Stimulated activated naive B cell treated with anti-CD40 and anti-IgM and Interleukin-4, amounts not matched to agents 10 μg/mL and 1 μg/mL and 100 μg/mL, for 72 hours (primary cell): ENCODE results near the gene TNNI3.

Experiments used
- ATAC-seq, 2 donors: fragments of 150-1000 bp; cut with Tn5 transposase; replicated peaks; 2 replicates each; pipeline ENCODE4 v1.10.0; 2021; ENCODE audit warnings: moderate library complexity in 1 of 2
- DNase-seq: peaks from one replicate; pipeline ENCODE4 v3.0.0; 2021
- H3K27ac Mint-ChIP-seq: one replicate; pipeline ENCODE4 v1.8.0; 2022; ENCODE audit warnings: mild to moderate bottlenecking, mixed read lengths
- H3K27me3 Mint-ChIP-seq, 2 donors: one replicate each; pipeline ENCODE4 v1.8.0; 2022; ENCODE audit warnings: mixed read lengths in 2 of 2
- H3K36me3 Mint-ChIP-seq, 2 donors: one replicate each; pipeline ENCODE4 v1.8.0; 2022; ENCODE audit warnings: mixed read lengths in 2 of 2, mild to moderate bottlenecking in 1 of 2
- H3K4me1 Mint-ChIP-seq, 2 donors: one replicate each; pipeline ENCODE4 v1.8.0; 2022; ENCODE audit warnings: mixed read lengths in 2 of 2, mild to moderate bottlenecking in 1 of 2
- H3K4me3 Mint-ChIP-seq, 2 donors: one replicate each; pipeline ENCODE4 v1.8.0; 2022; ENCODE audit warnings: mild to moderate bottlenecking in 2 of 2, mixed read lengths in 2 of 2, moderate library complexity in 1 of 2
- H3K9me3 Mint-ChIP-seq, 2 donors: one replicate each; pipeline ENCODE4 v1.8.0; 2022; ENCODE audit warnings: mixed read lengths in 2 of 2, mild to moderate bottlenecking in 1 of 2

TNNI3 gene

DNA sequence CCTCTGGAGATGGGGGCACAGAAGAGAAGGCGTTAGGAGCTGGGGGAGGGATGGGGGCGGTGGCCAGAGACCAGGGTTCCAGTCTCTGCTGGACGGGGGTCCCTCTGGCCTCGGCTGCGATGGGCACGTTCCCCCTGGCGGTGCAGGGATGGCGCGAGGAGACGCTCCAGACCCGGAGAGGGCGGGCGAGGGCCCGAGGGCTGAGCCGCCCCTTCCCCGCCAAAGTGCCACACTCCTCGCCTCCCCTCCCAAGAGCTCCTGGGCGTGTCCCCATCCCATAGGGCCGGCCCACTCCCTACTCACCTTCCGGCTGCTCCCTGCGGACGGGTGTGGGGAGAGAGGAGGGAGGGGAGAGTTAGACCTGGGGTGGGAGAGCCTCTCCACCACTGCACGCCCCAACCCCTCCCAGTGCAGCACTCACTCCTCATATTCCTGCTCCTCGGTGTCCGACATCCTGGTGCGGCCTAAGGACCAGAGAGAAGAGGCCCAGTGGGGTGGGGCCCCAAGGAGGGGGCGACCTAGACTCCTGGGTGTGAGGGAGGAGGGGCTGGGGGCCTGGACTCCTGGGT is 10.7 kb downstream of the TNNI3 start:
- H3K27me3 Mint-ChIP-seq, result peaks cover 52 to 73% of the 10 kb centered on the region in 2 donors
- ATAC-seq (no peak), DNase-seq (no peak)
- H3K4me3 Mint-ChIP-seq, result no peak overlapping the region
- H3K27ac Mint-ChIP-seq, result no peak overlapping the region
- H3K9me3 Mint-ChIP-seq, result peaks cover 4 to 5% of the 10 kb centered on the region in 2 donors
- peaks cover under 1 to 4% of the 10 kb centered on the region in 2 donors for H3K36me3 Mint-ChIP-seq
- H3K4me1 Mint-ChIP-seq, result peaks cover 9 to 18% of the 10 kb centered on the region in 2 donors

DNA sequence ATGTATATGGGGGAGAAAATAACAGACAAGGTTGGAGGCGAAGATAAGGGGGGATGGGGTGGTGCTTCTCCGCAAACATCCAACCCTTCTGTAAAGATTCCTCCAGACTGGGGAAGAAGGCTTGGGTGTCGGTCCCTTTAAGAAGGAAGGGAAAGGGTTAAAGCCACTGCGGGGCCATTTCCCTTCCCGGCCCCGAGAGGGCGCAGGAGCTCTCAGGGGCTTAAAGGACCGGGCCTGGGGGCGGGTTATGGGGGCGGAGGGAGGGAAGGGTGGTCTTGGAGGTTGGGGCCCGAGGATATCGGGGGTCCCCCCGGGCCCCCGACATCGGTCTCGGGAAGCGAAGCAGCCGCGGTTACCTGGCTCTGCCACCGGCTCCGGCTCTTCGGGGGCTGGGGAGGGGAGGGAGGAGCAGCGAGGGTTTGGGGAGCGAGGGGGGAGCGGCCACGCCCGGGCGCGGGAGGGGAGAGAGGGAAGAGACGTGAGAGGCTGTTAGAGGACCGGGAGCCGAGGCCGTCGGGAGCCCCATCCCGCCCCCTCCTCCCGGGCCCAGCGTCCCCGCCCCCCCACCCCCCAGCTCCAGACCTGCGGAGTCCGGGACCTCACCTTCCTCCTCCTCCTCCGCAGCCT is 11.3 kb downstream of the TNNI3 start:
- Mint-ChIP-seq H3K9me3 (no peaks in the 10 kb centered on the region), H3K27me3 (peaks cover 53 to 79% of the 10 kb centered on the region in 2 donors), H3K4me3 (peak overlapping the region in 1 of 2 donors; percentile 24), H3K4me1 (peaks cover 10 to 20% of the 10 kb centered on the region in 2 donors), H3K27ac (no peak overlapping the region), H3K36me3 (peaks cover 0 to 3% of the 10 kb centered on the region in 2 donors)
- DNase-seq (no peak), ATAC-seq (no peak)

DNA sequence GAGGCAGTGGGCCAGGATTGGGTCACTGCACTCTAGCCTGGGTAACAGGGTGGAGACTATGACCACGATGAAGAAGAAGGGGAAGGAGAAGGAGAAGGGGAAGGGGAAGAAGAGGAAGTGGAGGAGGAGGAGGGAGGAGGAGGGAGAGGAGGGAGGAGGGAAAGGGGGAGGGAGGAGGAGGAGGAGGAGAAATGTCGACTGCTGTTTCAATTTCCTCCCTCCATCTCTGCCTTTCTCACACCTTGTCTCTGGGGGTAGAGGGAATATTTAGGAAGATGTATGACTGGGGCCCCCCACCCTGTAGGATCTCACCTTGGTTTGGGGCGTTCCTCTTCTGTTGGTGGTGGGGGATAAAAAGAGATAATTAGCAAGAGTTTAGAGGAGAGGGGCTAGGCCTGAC is 12.3 kb downstream of the TNNI3 start:
- no peak for ATAC-seq
- peak overlapping the region in 1 of 2 donors; percentile 29 for H3K4me3 Mint-ChIP-seq
- H3K27me3 Mint-ChIP-seq, result peaks cover 55 to 82% of the 10 kb centered on the region in 2 donors
- peaks cover 0 to 3% of the 10 kb centered on the region in 2 donors for H3K36me3 Mint-ChIP-seq
- no peak for DNase-seq
- no peaks in the 10 kb centered on the region for H3K9me3 Mint-ChIP-seq
- peaks cover 12 to 24% of the 10 kb centered on the region in 2 donors for H3K4me1 Mint-ChIP-seq
- no peak overlapping the region for H3K27ac Mint-ChIP-seq

DNA sequence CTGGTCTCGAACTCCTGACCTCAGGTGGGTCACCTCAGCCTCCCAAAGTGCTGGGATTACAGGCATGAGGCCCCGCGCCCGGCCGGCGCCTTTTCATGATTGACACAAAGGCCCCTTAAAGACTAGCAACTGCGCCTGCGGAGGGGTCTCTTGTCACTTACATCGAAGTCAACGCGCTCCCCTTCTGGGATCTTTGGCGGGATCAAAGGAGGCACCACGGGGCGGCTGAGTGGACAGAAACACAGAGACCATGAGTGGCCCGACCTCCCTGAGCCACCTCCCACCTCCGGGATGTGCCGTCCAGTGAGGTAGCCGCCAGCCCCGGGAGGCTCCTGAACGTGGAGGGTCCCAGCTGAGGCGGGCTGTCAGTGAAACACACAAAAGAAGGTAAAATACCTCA is 15.8 kb downstream of the TNNI3 start:
- no peaks in the 10 kb centered on the region for H3K9me3 Mint-ChIP-seq
- peaks cover 11 to 24% of the 10 kb centered on the region in 2 donors for H3K4me1 Mint-ChIP-seq
- H3K4me3 Mint-ChIP-seq, result peak overlapping the region in 1 of 2 donors; percentile 39
- no peak for ATAC-seq
- peaks cover 0 to 3% of the 10 kb centered on the region in 2 donors for H3K36me3 Mint-ChIP-seq
- H3K27ac Mint-ChIP-seq, result no peak overlapping the region
- peaks cover 48 to 81% of the 10 kb centered on the region in 2 donors for H3K27me3 Mint-ChIP-seq
- DNase-seq, result no peak

DNA sequence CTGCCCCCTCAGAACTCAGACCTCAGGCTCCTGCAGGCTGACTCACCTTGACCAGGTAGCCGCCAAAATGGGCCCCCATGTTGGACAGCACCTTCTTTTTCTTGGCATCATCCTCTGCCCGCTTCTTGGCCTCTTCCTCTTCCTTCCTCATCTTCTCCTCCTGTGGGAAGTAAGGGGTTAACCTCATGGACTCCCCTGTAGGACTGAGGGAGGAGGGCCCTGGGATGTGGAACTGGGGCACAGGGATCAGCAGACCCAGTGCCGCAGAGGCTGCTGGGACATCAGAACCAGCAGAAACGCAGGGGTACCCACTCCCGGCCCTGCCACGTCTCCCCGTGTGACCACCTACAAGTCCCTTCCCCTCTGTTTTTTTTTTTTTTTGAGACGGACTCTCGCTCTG is 19.6 kb downstream of the TNNI3 start:
- Mint-ChIP-seq H3K4me3 (no peak overlapping the region), H3K27me3 (peaks cover 40 to 66% of the 10 kb centered on the region in 2 donors), H3K4me1 (peaks cover 7 to 21% of the 10 kb centered on the region in 2 donors), H3K9me3 (no peaks in the 10 kb centered on the region), H3K36me3 (no peaks in the 10 kb centered on the region), H3K27ac (peak overlapping the region; percentile 25)
- DNase-seq (no peak), ATAC-seq (no peak)

DNA sequence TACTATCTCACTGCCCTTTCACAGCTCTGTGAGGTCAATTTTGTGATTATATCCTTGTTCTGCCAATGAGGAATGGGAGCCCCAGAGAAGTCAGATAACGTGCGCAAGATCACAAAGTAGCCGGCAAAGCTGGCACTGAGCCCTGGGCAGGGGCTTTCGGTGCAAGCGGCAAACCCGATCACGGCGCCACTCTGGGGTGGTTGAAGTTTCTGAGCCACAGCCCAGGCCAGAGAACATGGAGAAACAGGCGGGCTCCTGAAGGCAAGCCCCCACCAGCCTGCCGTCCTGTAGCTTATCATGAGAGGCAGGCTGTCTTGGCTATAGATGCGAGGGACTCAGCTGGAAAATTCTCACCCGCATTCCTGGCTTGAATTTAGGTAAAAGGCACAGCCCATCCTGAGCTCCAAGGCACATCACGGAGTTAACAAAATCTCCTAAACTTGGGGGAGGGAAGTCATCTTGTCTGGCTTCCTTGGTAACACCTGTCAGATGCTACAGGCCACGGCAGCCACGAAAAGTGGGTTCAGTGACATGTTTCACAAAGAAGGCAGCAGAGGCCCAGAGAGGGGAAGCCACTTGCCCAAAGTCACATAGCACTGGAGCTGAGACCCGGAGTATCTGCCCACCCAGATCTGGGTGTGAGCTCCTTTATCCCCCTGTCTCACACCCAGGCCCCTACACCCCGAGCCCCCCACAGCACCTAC is 21.0 kb downstream of the TNNI3 start:
- Mint-ChIP-seq H3K4me1 (peaks cover 7 to 18% of the 10 kb centered on the region in 2 donors), H3K27ac (no peak overlapping the region), H3K36me3 (no peaks in the 10 kb centered on the region), H3K27me3 (peaks cover 42 to 65% of the 10 kb centered on the region in 2 donors), H3K4me3 (no peak overlapping the region), H3K9me3 (no peaks in the 10 kb centered on the region)
- ATAC-seq (no peak), DNase-seq (no peak)

DNA sequence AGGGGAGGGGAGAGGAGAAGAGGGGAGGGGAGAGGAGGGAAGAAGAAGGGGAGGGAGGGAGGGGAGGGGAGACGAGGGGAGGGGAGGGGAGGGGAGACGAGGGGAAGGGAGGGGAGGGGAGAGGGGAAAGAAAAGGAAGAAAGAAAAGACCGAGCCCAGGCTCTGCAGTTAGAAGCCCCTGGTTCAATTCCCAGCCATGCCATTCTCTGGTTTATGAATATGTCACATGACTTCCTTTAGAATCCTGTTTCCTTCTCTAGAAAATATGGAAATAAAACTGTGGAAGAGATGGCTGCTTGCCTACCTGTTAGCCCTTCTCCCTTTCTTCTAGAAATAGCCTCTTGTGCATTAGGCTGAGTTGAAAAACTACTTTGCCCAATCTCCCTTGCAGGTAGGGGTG is 22.8 kb downstream of the TNNI3 start:
- Mint-ChIP-seq H3K27me3 (peaks cover 45 to 60% of the 10 kb centered on the region in 2 donors), H3K27ac (no peak overlapping the region), H3K9me3 (no peaks in the 10 kb centered on the region), H3K36me3 (no peaks in the 10 kb centered on the region), H3K4me3 (no peak overlapping the region), H3K4me1 (peaks cover 4 to 11% of the 10 kb centered on the region in 2 donors)
- DNase-seq (no peak), ATAC-seq (no peak)

DNA sequence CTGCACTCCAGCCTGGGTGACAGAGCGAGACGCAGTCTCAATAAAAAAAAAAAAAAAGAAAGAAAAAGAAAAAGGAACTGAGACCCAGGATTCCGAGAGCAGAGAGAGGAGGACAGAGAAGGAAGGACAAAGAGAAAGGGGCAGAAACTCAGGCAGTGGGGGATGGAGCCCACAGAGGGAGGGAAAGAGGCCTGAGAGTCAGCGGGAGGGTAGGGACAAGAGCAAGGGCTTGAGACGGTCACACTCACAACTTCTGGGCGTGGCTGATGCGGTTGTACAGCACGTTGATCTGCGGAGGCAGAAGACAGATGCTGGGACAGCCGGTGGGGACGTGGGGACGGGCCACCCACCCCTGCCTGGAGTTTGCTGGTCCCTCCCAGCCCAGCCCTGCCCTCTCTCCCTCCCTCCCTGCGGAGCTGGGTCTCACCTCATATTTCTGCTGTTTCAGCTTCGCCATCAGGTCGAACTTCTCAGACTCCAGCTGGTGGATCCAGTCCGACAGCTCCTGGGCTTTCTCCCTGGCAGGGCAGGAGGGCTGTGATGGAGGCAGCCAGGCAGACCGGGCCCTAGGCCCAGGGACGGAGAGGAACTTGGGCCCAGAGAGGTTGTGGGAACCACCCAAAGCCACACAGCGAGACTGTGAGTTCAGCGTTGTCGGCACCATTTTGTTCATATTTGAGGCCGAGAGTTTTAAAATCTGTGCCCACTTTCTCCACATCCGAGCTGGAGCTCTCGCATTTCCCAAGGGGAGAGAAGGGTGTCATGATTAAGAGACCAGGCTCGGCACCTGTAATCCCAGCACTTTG is 23.7 kb downstream of the TNNI3 start:
- peak; percentile 19 to 58 for ATAC-seq
- Mint-ChIP-seq H3K4me1 (peaks cover 4 to 11% of the 10 kb centered on the region in 2 donors), H3K36me3 (no peaks in the 10 kb centered on the region), H3K27ac (no peak overlapping the region), H3K27me3 (peaks cover 48 to 58% of the 10 kb centered on the region in 2 donors), H3K9me3 (no peaks in the 10 kb centered on the region), H3K4me3 (peak overlapping the region in 1 of 2 donors; percentile 14)
- no peak for DNase-seq

DNA sequence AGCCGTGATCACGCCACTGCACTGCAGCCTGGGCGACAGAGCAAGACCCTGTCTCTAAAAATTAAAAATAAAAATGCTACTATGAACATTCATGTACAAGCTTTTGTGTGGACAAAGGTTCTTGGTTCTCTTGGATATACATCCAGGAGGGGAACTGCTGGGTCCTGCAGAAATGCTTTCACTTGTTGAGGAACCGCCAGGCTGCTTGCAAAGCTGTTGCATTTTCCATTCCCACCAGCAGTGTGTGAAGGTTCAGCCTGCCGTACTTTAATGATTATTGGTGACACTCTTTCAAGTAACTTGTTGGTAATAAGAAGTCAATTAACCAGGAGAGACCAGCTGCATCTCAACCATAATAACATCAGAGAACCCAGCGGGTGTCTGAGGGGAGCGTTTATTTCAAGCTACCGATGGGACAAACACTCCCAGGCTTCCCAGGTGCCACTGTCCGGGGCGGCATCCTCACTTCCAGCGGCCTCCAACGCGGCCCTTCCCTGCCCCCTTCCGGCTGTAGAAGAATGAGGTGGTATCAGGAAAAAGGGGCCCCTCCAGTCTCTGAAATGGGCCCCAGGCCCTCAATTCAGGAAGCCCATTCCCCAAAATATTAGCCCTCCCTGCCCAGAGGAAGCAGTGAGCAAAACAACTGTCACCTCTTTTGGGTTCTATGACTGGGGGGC is 24.9 kb downstream of the TNNI3 start:
- H3K27ac Mint-ChIP-seq, result no peak overlapping the region
- ATAC-seq (no peak), DNase-seq (no peak)
- H3K9me3 Mint-ChIP-seq, result no peaks in the 10 kb centered on the region
- peaks cover 44 to 56% of the 10 kb centered on the region in 2 donors for H3K27me3 Mint-ChIP-seq
- no peak overlapping the region for H3K4me3 Mint-ChIP-seq
- peaks cover 4 to 11% of the 10 kb centered on the region in 2 donors for H3K4me1 Mint-ChIP-seq
- H3K36me3 Mint-ChIP-seq, result no peaks in the 10 kb centered on the region

DNA sequence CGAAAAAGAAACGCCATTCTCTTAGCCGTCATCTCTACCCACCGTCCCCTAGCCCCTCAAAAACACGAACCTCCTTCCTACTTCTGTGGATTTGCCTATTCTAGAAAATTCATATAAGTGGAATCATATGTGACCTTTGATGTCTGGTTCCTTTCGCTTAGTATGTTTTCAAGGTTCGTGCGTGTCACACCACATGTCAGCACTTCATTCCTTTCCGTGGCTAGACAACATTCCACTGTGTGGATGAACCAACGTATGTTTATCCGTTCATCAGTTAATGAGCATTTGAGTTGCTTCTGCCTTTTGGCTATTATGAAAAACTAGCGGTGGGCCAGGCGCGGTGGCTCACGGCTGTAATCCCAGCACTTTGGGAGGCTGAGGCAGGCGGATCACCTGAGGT is 26.1 kb downstream of the TNNI3 start:
- Mint-ChIP-seq H3K27me3 (peaks cover 53 to 57% of the 10 kb centered on the region in 2 donors), H3K9me3 (no peaks in the 10 kb centered on the region), H3K27ac (no peak overlapping the region), H3K4me3 (no peak overlapping the region), H3K4me1 (peaks cover 4 to 11% of the 10 kb centered on the region in 2 donors), H3K36me3 (no peaks in the 10 kb centered on the region)
- ATAC-seq (no peak), DNase-seq (no peak)

DNA sequence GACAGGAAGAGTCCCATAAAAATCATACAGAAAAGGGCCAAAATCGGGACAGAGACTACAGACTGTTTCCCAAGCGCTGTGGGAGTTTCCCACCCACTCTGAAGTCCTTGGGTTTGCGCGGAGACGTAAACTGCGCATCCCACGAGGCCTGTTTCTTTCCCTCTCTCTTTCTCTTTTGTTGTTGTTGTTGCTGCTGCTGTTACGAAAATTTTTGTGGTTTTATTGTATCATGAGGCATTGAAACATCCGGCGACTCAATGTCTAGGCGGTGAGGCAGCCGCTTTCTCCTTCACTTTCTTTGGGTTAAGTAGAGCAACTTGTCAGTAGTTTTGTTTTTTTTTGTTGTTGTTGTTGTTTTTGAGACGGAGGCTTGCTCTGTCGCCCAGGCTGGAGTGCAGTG is 38.5 kb downstream of the TNNI3 start:
- no peak for ATAC-seq
- Mint-ChIP-seq H3K9me3 (no peaks in the 10 kb centered on the region), H3K36me3 (peaks cover 12 to 14% of the 10 kb centered on the region in 2 donors), H3K27ac (no peak overlapping the region), H3K4me3 (peak overlapping the region; percentile 97 to 98), H3K27me3 (peaks cover 14 to 15% of the 10 kb centered on the region in 2 donors), H3K4me1 (peaks cover 21 to 38% of the 10 kb centered on the region in 2 donors)
- DNase-seq, result no peak

DNA sequence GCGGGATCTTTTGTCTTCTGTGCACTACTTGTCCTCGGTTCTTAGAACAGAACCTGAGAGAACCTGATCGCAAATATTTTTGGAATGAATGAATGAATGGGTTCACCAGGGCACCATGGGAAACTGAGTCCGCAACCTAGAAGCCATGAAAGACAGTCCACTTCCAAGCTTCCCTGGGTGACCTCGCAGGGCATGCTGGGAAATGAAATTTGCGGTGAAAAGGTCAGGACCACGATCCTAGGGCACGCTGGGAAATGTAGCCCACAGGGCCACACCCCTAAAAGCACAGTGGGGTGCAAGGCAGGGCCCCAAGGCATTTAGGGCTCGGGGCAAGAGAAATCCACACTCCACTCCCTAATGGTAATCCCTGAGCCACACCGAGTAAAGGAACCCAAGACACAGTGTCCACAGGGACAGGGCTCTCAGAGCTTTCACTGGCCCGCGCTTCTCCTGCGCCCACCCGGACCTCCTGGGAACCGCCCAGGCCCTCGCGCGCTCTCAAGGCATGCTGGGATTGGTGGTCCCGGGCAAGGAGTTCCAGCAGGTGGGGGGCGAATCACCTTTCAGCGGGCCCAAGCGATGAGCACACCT is 39.0 kb downstream of the TNNI3 start:
- DNase-seq (no peak), ATAC-seq (no peak)
- Mint-ChIP-seq H3K4me1 (peaks cover 24 to 44% of the 10 kb centered on the region in 2 donors), H3K4me3 (peak overlapping the region; percentile 97 to 98), H3K9me3 (no peaks in the 10 kb centered on the region), H3K27ac (peak overlapping the region; percentile 92), H3K36me3 (peaks cover 12 to 14% of the 10 kb centered on the region in 2 donors), H3K27me3 (peaks cover 9% of the 10 kb centered on the region in 2 donors)

DNA sequence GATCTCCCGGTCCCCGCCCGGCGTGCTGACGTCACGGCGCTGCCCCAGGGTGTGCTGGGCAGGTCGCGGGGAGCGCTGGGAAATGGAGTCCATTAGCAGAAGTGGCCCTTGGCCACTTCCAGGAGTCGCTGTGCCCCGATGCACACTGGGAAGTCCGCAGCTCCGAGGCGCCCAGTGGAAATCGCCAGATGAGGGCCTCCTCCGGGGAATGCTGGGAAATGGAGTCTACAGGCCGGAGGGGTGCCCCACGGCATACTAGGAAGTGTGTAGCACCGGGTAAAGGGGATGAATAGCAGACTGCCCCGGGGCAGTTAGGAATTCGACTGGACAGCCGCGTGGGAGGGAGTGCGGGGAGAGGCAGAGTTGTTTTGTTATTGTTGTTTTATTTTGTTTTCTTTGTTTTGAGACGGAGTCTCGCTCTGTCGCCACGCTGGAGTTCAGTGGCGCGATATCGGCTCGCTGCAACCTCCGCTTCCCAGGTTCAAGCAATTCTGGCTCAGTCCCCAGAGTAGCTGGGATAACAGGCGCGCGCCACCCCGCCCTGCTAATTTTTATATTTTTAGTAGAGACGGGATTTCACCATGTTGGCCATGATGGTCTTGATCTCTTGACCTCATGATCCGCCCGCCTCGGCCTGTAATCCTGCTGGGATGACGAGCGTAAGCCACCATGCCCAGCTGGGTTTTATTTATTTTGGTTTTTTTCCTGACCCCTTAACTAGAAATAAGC is 39.7 kb downstream of the TNNI3 start:
- DNase-seq, result peak; percentile 96
- ATAC-seq, result peak; percentile 93 to 95
- peak overlapping the region; percentile 97 to 98 for H3K4me3 Mint-ChIP-seq
- H3K27me3 Mint-ChIP-seq, result peaks cover 3% of the 10 kb centered on the region in 2 donors
- H3K27ac Mint-ChIP-seq, result peak overlapping the region; percentile 92
- peaks cover 25 to 48% of the 10 kb centered on the region in 2 donors for H3K4me1 Mint-ChIP-seq
- H3K9me3 Mint-ChIP-seq, result no peaks in the 10 kb centered on the region
- H3K36me3 Mint-ChIP-seq, result peaks cover 12 to 14% of the 10 kb centered on the region in 2 donors
